Neural cell (in vitro differentiated cells): Measurements from ENCODE around the gene TRAK1. TPM values are rescaled to one million over a fixed set of nuclear protein-coding genes. Genes with fewer than 3 reads are reported as not detected.

ENCODE experiments used
- H2AFZ ChIP-seq: fragments of 200-600, 300-800 bp; sonication (generic), shearing (Covaris generic); 2 replicates; pipeline ENCODE4 v1.6.0; 2014; ENCODE audit warnings: low read depth, mild to moderate bottlenecking, antibody characterized with exemption, low read length, moderate library complexity
- H3F3A ChIP-seq: fragments of 200-600 bp; shearing (Covaris generic); 2 replicates; pipeline ENCODE4 v1.6.1; 2016; ENCODE audit warnings: mild to moderate bottlenecking, moderate library complexity, mixed read lengths, antibody characterized with exemption, low read length; ENCODE audit not compliant: insufficient read depth, poor library complexity, severe bottlenecking
- H3K27ac ChIP-seq: fragments of 200-600, 300-800 bp; sonication (generic), shearing (Covaris generic); 2 replicates; pipeline ENCODE4 v1.5.1; 2014; ENCODE audit warnings: mild to moderate bottlenecking, low read length, moderate library complexity
- H3K27me3 ChIP-seq: fragments of 300-800, 200-600 bp; sonication (generic), shearing (Covaris generic); 2 replicates; pipeline ENCODE4 v1.6.0; 2014; ENCODE audit warnings: mild to moderate bottlenecking, low read depth, low read length, moderate library complexity; ENCODE audit not compliant: insufficient read depth
- H3K36me3 ChIP-seq: fragments of 300-800, 200-600 bp; sonication (generic), shearing (Covaris generic); 2 replicates; pipeline ENCODE4 v1.5.1; 2014; ENCODE audit warnings: mild to moderate bottlenecking, antibody characterized with exemption, low read length, moderate library complexity; ENCODE audit not compliant: insufficient read depth
- H3K4me2 ChIP-seq: fragments of 300-800, 200-600 bp; sonication (generic), shearing (Covaris generic); 2 replicates; pipeline ENCODE4 v1.6.0; 2014; ENCODE audit warnings: mild to moderate bottlenecking, low read length
- H3K4me3 ChIP-seq: fragments of 300-800, 200-600 bp; sonication (generic), shearing (Covaris generic); 2 replicates; pipeline ENCODE4 v1.5.1; 2014; ENCODE audit warnings: mild to moderate bottlenecking, low read length, moderate library complexity
- H3K79me2 ChIP-seq: fragments of 200-600 bp; shearing (Covaris generic); replicated peaks from 2 replicates; pipeline ENCODE4 v1.6.0; 2014; ENCODE audit warnings: mild to moderate bottlenecking, low read length, moderate library complexity; ENCODE audit not compliant: insufficient read depth
- H3K9ac ChIP-seq: fragments of 300-800, 200-600 bp; sonication (generic), shearing (Covaris generic); 2 replicates; pipeline ENCODE4 v1.6.1; 2016; ENCODE audit warnings: mild to moderate bottlenecking, low read length, mixed read lengths
- H3K9me2 ChIP-seq: fragments of 200-600 bp; shearing (Covaris generic); 2 replicates; pipeline ENCODE4 v1.6.1; 2016; ENCODE audit warnings: mild to moderate bottlenecking, low read length, mixed read lengths; ENCODE audit not compliant: insufficient read depth
- H3K9me3 ChIP-seq: fragments of 200-600, 300-800 bp; sonication (generic), shearing (Covaris generic); 2 replicates; pipeline ENCODE4 v1.6.1; 2016; ENCODE audit warnings: mild to moderate bottlenecking, mixed run types, low read length, moderate library complexity, mixed read lengths
- H4K20me1 ChIP-seq: fragments of 200-600 bp; shearing (Covaris generic); 2 replicates; pipeline ENCODE4 v1.6.1; 2016; ENCODE audit warnings: mild to moderate bottlenecking, mixed run types; ENCODE audit not compliant: insufficient read depth
- EP300 ChIP-seq: fragments of 450-650 bp; conservative IDR thresholded peaks from 2 replicates; pipeline ENCODE4 v1.6.1; 2014; ENCODE audit warnings: antibody characterized with exemption, mild to moderate bottlenecking, moderate library complexity; ENCODE audit not compliant: poor library complexity, severe bottlenecking
- EZH2 ChIP-seq: fragments of 200-600, 300-800 bp; shearing (Covaris generic), sonication (generic); IDR thresholded peaks from 2 replicates; pipeline ENCODE4 v1.6.1; 2014; ENCODE audit warnings: antibody characterized with exemption, low read length, borderline replicate concordance, mild to moderate bottlenecking; ENCODE audit not compliant: insufficient read depth, poor library complexity, severe bottlenecking
- MXI1 ChIP-seq: fragments of 450-650 bp; conservative IDR thresholded peaks from 2 replicates; pipeline ENCODE4 v1.6.1; 2014; ENCODE audit warnings: antibody characterized with exemption, mild to moderate bottlenecking; ENCODE audit not compliant: poor library complexity, severe bottlenecking
- POLR2AphosphoS5 ChIP-seq: IDR thresholded peaks from 2 replicates; pipeline ENCODE4 v1.6.1; 2012
- RAD21 ChIP-seq: fragments of 450-650 bp; conservative IDR thresholded peaks from 2 replicates; pipeline ENCODE4 v1.6.1; 2014; ENCODE audit warnings: antibody characterized with exemption, mild to moderate bottlenecking, moderate library complexity
- SMC3 ChIP-seq: fragments of 450-650 bp; conservative IDR thresholded peaks from 2 replicates; pipeline ENCODE4 v1.6.1; 2014; ENCODE audit warnings: antibody characterized with exemption, mild to moderate bottlenecking, moderate library complexity; ENCODE audit not compliant: poor library complexity
- TAF1 ChIP-seq: IDR thresholded peaks from 2 replicates; pipeline ENCODE4 v1.6.1; 2012; ENCODE audit warnings: low read depth
- polyA plus RNA-seq: library from polyadenylated mRNA; depleted of rRNA; stranded (reverse); fragments of >200 nt; gene quantifications from 2 replicates; pipeline ENCODE4 v1.2.3, GENCODE V29; 2014
- TF ChIP-seq, protein P1 (sequence below): IDR thresholded peaks from 2 replicates; pipeline ENCODE4 v1.6.1; 2012; ENCODE audit warnings: borderline replicate concordance
- TF ChIP-seq, protein P2 (sequence below): fragments of 450-650 bp; IDR thresholded peaks from 2 replicates; pipeline ENCODE4 v1.5.1; 2014; ENCODE audit warnings: antibody characterized with exemption, mild to moderate bottlenecking, moderate library complexity; ENCODE audit not compliant: poor library complexity, severe bottlenecking

TRAK1 gene
- polyA plus RNA-seq, 1 donor from 2014 or later = 34.7 TPM

DNA sequence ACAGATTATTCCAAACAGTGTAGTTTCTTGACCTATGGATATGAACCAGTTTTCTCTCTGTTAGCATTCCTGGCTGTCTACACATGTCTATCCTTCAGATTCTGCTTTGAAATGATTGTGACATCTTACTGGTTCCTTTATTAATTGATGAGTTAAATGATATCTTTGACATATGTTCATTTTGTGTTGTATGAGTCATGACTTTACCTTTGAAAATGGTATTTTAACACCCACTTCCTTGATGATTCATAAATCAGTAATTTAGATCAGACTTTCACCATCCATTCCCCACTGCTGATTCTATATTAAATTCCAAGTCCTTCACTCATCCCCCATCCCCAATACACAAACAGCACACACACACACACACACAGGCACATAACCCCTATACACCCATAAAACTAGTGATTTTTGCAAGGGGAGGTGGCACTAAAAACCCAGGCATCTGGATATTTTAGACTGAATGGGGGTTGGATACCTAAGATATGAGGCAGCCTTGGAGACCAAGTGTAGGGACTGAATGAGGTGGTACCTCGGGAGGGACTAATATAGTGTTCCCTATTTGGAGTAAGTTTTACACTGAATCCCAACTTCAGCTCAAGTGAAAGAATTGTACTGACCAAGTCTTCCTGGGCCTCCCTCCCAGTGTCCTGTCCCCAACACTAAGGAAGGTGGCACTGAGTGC, 165.1 kb downstream of the TRAK1 start:
- Histone ChIP-seq H3K9me2 (no peaks in the 10 kb centered on the region), H3F3A (no peaks in the 10 kb centered on the region), H3K79me2 (no peaks in the 10 kb centered on the region), H3K4me3 (no peak overlapping the region), H3K36me3 (no peaks in the 10 kb centered on the region), H4K20me1 (no peaks in the 10 kb centered on the region), H3K27ac (no peak overlapping the region), H3K4me2 (no peak overlapping the region), H3K9me3 (no peaks in the 10 kb centered on the region), H2AFZ (no peak overlapping the region), H3K9ac (no peak overlapping the region), H3K27me3 (no peaks in the 10 kb centered on the region)
- no peak for TF ChIP-seq SMC3
- no peak for TF ChIP-seq TAF1

DNA sequence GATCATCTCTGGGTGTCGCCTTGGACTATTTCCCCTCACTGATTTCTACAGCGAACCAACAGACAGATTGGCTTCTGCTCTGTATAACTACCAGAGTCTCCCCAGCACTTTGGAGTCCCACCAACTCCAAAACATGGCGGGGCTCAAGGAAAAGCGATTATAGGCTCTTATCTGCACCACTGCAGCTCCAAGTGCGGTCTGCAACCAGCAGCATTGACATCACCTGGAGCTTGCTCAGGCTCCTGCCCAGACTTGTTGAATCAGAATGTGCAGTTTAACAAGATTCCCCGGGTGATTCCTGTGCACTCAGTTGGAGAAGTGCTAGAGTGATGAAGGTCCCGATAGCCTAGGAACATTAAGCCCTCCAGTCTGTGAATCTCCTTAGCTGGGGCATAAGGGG, 165.8 kb downstream of the TRAK1 start:
- Histone ChIP-seq H3K4me2 (no peak overlapping the region), H3K9me2 (no peaks in the 10 kb centered on the region), H3K9ac (no peak overlapping the region), H3K36me3 (no peaks in the 10 kb centered on the region), H3F3A (no peaks in the 10 kb centered on the region), H2AFZ (no peak overlapping the region), H3K9me3 (no peaks in the 10 kb centered on the region), H3K27ac (no peak overlapping the region), H3K4me3 (no peak overlapping the region), H4K20me1 (no peaks in the 10 kb centered on the region), H3K27me3 (peaks cover 3% of the 10 kb centered on the region), H3K79me2 (no peaks in the 10 kb centered on the region)
- TF ChIP-seq RAD21 = no peak
- TF ChIP-seq, protein P1, sequence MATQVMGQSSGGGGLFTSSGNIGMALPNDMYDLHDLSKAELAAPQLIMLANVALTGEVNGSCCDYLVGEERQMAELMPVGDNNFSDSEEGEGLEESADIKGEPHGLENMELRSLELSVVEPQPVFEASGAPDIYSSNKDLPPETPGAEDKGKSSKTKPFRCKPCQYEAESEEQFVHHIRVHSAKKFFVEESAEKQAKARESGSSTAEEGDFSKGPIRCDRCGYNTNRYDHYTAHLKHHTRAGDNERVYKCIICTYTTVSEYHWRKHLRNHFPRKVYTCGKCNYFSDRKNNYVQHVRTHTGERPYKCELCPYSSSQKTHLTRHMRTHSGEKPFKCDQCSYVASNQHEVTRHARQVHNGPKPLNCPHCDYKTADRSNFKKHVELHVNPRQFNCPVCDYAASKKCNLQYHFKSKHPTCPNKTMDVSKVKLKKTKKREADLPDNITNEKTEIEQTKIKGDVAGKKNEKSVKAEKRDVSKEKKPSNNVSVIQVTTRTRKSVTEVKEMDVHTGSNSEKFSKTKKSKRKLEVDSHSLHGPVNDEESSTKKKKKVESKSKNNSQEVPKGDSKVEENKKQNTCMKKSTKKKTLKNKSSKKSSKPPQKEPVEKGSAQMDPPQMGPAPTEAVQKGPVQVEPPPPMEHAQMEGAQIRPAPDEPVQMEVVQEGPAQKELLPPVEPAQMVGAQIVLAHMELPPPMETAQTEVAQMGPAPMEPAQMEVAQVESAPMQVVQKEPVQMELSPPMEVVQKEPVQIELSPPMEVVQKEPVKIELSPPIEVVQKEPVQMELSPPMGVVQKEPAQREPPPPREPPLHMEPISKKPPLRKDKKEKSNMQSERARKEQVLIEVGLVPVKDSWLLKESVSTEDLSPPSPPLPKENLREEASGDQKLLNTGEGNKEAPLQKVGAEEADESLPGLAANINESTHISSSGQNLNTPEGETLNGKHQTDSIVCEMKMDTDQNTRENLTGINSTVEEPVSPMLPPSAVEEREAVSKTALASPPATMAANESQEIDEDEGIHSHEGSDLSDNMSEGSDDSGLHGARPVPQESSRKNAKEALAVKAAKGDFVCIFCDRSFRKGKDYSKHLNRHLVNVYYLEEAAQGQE = no peak

DNA sequence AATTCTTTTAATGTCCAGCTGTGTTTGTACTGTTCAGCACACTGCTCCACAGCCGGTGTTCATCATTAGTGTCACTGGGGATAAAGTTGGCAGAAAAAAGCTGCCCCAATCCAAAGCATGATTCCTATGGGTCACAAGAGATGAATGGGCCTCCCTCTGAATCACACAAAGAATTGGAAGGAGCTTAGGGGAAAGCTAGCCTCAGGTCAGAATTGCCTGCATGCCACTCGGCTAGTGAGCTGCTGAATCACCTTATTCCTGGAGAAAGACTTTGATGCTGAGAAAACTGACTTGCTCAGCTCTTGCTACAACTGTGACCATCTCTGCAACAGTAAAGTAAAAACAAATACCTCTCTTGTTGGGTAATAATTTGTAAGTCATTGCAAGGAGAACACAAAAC, 171.4 kb downstream of the TRAK1 start:
- Histone ChIP-seq H2AFZ (no peak overlapping the region), H3K79me2 (no peaks in the 10 kb centered on the region), H3K9ac (no peak overlapping the region), H3K9me2 (no peaks in the 10 kb centered on the region), H3K4me3 (no peak overlapping the region), H3K27me3 (peaks cover 30% of the 10 kb centered on the region), H3K4me2 (no peak overlapping the region), H3K36me3 (no peaks in the 10 kb centered on the region), H3F3A (no peaks in the 10 kb centered on the region), H3K27ac (no peak overlapping the region), H4K20me1 (no peaks in the 10 kb centered on the region), H3K9me3 (no peaks in the 10 kb centered on the region)
- TF ChIP-seq POLR2AphosphoS5 = no peak
- TF ChIP-seq, protein P1 = no peak
- no peak for TF ChIP-seq TAF1
- no peak for TF ChIP-seq EP300
- TF ChIP-seq, protein P2, sequence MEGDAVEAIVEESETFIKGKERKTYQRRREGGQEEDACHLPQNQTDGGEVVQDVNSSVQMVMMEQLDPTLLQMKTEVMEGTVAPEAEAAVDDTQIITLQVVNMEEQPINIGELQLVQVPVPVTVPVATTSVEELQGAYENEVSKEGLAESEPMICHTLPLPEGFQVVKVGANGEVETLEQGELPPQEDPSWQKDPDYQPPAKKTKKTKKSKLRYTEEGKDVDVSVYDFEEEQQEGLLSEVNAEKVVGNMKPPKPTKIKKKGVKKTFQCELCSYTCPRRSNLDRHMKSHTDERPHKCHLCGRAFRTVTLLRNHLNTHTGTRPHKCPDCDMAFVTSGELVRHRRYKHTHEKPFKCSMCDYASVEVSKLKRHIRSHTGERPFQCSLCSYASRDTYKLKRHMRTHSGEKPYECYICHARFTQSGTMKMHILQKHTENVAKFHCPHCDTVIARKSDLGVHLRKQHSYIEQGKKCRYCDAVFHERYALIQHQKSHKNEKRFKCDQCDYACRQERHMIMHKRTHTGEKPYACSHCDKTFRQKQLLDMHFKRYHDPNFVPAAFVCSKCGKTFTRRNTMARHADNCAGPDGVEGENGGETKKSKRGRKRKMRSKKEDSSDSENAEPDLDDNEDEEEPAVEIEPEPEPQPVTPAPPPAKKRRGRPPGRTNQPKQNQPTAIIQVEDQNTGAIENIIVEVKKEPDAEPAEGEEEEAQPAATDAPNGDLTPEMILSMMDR = no peak
- no peak for TF ChIP-seq EZH2
- TF ChIP-seq MXI1 = no peak
- TF ChIP-seq SMC3 = no peak
- no peak for TF ChIP-seq RAD21
